GM10847 (cell line): ENCODE results near the gene PRDM1.

Experiments
- POLR2A ChIP-seq: IDR thresholded peaks from 2 replicates; pipeline ENCODE4 v1.6.1; 2011; ENCODE audit not compliant: insufficient read length; ENCODE audit errors: extremely low read depth

The PRDM1 gene

DNA sequence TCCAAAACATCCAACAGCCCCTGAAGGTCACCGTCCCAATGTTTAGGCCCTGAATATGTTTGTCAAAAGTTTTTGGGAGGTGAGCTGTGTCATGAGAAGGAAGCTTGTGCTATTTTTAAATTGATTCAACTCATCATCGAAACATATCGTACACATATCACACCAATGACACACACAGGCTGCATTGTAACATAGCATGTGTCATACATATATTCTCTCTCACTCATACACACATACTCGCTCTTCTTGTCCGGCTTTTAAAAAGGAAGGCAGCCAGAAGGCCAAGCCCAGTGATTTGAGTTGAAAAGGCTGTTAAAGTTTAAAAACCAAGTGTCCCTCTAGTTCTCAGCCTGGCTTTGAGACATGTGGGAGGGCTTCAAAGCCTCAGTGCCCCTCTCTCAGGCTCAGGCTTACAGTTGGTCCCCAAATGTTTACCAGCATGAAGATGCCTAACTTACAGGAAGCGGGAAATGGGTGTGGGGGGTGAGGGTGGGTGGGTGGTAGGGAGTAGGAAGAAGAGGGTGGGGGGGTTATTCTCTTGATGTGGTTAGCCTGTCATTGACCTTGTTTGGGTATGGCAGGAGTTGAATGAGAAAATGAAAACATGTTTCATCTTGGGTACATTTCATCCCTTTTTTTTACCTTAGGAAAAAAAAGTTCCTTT lies 3.3 kb upstream of the PRDM1 start:
- TF ChIP-seq POLR2A, result no peak

DNA sequence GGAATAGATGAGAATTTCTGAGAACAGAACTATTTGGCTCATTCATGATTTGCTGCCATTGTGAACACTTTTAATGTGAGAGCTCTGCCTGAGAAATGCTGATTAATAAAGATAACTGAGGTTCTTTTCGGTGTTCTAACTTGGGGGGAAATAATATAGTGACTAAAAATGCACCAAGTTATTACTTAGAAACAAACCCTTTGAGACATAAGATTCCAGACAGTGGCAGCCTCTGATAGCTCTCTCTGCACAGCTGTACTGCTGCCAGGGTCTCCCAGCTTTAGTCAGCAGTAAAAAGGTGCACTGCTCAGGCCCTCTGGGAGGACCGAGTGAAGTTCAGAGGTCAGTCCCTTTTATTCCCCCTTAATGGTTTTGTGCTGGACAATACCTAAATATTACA lies 2.5 kb upstream of the PRDM1 start:
- TF ChIP-seq POLR2A, result no peak

DNA sequence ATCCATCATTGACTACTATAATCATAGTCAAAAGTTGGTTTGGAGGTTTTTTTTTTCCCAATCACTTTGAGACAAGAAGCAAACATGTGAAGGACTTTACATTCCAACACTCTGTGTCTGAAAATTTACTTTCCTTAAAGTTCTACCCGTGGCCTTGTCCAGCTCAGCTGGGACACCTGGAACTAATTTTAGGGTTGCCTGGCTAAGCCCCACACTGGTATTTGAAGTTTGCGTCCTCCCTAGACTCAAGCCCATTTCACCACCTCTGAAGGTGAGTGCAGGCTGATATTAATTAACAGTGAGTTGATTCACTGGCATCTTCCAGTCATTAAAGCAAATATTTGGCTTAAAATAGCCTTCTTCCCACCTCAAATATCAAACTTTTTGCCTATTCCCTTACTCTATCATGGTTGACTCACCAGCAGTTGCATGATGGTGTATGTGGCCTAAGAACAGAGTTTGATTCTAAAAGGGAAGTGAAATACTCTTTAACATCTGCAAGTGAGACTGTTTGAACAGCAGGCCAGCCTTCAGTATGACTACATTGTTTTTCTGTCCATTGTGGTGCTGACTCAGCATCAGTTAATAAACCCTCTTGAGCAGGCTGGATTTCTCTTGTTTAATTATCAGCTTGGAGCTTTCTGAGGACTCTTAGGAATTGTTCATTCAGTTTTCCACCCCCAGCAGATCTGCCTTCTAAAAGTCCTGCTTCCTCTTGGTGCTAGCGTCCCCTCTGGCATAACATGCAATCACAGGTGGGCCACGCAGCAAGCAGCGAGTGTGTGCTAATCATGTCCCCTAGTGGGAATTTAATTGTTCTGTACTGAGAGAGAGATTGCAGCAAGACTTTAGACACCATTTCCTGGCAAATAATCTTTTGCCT lies 1.8 kb upstream of the PRDM1 start:
- no peak for TF ChIP-seq POLR2A

DNA sequence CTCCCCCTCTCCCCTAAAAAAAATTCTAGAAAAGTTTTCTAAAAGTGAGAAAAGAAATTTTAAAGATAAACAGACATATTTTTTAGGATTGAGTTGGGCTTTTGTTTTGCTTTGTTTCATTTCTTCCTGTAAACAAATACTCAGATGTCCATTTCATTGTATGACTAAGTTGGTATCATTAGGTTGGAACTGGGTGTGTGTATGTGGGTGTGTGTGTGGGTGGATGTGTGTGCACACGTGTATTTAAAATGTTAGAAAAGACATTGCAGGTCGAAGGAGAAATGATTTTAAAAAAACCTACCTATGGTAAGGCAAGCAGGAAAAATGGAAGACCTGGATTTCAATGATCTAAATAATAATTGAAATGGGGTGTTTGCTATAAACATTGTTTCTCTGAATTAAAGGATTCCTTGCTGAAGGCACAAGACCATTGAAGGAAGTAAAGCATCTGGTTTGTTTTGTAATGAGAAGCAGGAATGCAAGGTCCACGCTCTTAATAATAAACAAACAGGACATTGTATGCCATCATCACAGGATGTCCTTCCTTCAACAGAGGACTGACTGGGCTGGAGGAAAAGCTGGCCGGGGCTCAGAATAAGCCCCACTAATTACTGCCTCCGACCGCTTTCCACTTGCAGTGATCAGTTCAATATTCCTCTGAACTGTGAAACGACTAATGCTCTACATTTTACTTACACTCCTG lies 996 bp upstream of the PRDM1 start:
- TF ChIP-seq POLR2A, result no peak

DNA sequence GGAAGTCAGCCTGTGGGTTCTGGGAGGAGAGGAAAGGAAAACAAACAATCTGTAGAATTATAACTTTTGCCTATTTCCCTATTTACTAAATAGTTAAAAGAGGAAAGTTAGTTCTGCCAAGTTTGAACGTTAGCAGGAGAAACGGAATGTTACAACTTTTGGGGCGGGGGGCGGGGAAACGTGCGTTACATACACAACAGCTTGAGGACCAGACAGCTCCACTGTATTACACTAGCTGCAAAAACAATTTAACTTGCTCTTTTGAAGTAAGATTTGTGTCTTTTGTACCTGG lies 498 bp upstream of the PRDM1 start:
- no peak for TF ChIP-seq POLR2A

DNA sequence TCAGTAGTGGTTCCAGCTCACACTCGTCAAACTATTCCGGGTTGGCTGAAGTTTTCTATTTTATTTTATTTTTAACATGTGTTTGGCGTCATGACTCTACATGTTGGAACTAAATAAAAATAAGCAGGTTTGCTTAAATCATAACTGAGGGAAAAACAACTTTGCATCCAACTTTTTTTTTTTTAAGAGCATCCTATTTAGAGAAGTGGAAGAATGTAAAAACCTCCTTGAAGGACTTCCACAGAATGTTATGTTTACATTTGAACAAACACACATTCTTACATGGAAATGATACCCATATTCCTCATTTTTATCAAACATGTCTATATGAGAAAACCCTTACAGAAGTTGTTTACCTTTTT lies 659 bp downstream of the PRDM1 start:
- no peak for TF ChIP-seq POLR2A

DNA sequence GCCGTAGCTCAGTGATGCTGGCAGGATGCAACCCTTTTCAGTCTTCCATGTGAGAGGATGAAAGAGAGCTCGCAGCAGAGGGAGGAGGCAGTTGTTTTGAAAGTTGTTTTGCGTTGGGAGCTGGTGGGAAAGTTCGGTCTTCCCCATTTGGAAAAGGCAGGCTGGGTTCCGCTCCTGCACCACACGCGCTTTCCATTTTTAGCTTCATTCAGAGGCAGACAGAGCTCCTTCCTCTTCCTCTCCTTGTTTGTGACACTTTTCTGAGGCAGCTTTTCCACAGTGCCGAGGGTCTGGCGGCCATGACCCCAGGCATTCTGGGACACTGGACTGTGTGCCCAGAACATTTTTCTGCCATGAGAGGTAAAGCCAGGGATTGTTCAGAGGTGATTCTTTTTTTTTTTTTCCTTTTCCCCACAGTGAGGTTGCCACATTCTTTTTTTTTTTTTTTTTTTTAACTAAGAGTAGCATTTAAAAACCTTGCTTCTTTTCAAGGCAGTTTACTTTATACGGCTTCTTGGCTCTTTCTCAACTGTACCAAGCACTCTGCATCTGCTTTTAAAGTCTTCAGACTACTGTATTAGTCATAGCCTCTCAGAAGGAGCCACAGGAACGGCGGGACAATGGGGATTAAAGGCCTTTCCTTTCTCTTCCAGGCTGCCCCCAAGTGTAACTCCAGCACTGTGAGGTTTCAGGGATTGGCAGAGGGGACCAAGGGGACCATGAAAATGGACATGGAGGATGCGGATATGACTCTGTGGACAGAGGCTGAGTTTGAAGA lies 1.6 kb downstream of the PRDM1 start:
- TF ChIP-seq POLR2A, result no peak

DNA sequence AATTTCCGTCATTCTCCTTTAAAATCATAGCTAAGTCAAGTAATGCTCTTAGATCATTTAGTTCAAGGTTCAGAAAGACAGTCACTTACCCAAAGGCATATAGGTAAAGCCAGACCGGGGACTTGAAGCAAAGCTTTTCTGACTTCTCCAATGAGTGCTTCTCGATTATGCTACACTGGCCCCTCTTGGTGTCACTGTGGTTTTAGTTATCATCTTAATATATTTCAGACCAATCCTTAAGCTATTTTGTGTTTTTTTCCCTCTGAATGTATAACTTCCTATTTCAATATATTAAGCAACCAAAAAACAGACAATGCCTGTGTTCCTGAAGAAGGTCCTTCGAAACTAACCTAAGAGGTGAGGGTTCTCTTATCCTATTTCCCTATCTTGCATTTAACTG lies 3.9 kb downstream of the PRDM1 start:
- no peak for TF ChIP-seq POLR2A

DNA sequence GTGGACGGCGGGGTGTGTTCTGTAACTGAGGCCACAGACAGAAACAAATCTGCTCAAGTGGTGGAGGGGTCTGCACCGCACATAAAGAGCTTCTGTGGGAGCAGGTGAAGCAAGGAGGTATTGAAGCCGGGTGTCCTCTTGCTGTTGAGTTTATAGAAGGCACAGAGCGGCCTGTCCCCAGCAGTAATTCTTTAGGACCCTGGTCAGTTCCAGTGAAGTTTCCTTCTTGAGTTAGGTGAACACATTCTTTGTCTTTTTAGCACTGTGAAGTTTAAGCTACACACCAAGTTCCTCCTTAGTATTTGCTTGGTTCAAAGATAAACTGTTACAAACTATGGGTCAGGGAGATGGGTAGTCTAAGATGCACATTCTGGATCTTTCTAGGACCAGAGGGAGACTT lies 6.1 kb downstream of the PRDM1 start:
- TF ChIP-seq POLR2A, result peak; percentile 1

DNA sequence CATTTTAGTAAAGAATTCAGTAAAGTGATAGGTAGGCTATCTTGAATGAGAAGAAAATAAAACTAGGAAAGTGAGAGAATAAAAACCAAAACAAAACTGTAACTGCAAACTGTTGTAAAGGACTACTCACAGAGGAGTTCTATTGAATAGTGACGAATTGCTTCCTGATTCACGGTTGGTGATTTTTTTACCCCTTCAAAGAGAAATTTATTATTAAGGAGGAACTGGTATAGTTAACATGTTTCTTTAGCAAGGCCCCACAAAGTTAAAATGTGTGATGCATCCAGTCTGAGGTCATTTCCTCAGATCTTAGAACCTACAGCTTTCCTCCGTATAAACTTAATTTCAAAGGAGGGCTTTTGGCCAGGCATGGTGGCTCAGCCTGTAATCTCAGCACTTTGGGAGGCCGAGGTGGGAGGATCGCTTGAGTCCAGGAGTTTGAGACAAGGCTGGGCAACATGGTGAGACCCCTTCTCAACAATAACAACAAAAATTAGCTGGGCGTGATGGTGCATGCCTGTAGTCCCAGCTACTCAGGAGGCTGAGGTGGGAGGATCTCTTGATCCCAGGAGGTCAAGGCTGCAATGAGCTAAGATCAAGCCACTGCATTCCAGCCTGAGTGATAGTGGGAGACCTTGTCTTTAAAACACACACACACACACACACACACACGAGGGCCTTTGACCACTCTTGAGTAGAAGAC lies 8.3 kb downstream of the PRDM1 start:
- no peak for TF ChIP-seq POLR2A

DNA sequence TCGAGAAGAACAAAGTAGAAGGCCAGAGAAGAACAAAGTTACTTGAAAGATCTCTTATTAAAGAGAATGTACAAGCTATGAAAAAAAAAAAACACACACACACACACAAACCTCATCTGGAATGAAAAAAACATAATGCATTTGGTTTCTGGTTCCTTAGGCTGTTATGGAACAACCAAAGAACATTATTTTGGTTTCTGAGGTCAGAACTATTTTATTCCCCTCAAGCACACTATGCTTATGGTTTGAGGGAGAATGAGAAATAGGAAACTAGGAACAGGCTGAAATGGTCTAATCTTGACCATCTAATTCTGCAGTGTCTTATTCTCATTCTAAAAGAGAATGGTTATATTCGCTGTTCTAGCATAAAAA lies 8.8 kb downstream of the PRDM1 start:
- TF ChIP-seq POLR2A, result no peak

DNA sequence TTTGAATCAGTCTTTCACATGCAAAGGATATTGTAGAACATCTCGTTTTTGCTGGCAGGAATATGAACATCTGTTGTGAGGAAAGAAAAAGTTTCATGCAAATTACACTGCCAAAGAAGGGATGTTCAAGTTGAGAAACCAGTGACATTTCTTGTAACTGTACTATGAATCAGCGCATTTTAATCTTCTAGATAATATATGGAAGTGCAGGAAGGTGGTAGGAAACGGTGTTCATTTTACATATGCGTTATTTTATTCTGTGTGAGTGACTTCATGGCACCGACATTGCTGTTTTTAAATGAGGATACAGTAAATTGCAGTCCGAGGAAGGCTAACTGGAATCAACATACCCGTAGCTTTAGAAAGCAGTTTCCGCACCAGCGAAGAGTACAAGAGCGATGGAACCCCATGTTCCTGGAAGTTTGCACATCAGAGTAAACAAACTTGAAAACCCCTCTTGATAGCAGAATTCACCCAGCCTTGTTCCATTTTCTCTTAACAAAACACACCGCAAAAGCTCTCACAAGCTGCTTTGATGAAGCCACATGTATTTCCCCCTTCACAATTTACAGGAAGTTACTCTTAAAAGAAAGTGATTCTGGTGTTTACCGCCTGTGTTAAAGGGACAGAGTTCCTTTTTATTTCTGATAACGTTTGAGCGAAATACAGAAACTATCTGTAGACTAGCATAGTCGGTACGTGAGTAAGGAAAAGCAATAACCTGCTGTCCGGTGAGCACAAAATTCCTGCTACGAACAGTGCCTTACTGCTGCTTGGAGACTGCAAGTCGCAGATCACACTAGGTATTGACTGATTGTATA lies 11.5 kb downstream of the PRDM1 start:
- no peak for TF ChIP-seq POLR2A

DNA sequence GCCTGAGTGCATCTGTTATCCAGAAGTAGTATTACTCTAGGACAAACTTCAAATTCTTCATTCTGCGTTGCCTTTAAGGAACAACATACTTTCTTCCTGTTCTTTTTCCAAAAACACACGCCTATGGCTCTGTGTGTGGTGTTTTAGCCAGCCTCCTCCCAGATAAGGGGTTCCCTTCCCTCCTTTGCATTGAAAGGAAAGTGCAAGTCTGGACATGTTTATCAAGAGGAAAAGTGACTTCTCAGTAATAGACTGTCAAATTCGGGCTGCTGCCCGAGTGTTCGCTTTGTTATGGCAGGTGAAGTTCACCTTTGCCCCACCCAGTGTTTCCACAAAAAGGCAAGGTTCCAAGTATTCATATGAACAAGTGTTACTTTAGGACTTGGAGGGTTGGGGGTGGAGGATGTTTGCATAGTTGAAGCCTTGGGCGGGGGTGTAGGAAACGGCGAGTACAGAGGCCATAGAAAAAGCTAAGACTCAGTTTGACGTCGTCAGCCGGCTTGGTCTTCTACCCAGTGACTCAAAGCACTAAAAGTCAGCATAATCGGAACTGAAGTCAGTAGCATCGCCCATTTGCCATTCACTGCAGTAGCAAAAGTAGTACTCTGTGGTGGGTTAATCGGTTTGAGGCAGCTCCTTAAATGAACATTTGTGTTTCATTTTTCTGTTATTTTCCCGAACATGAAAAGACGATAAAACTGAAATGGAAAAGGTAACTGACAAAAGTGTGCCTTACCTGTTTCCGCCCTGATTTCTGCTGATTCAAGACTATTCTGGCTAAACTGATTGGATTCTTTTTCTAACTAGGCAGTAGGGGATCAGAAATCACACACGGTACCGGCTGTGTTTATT lies 12.5 kb downstream of the PRDM1 start:
- TF ChIP-seq POLR2A, result no peak

DNA sequence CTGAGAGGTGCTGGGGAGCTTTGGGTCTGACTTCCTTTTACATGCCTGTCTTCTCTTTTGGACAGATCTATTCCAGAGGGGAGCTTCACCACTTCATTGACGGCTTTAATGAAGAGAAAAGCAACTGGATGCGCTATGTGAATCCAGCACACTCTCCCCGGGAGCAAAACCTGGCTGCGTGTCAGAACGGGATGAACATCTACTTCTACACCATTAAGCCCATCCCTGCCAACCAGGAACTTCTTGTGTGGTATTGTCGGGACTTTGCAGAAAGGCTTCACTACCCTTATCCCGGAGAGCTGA lies 13.1 kb downstream of the PRDM1 start:
- no peak for TF ChIP-seq POLR2A

DNA sequence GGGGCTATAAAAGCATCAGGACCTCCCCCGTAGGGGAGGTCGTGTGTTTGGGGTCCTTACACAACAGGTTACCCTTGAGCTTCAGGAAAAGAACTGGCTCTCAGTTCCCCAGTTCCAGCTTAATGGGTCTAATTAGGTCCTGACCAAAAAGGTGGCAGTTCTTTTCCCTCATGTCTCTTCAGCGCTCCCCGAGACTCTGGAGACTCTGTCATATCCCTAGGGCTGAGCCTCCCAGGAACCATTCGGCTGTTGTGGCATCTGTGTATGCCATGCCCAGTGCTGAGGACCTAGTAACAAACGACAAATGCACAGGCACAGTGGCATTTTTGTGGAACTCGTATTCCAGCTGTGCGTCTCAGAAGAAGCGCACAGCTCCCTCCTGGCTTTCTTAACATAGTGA lies 14.6 kb downstream of the PRDM1 start:
- no peak for TF ChIP-seq POLR2A
